HUES64 (cell line): ENCODE measurements around the gene MRPL38. TPM values are rescaled to one million over a fixed set of nuclear protein-coding genes. Genes with fewer than 3 reads are reported as not detected.
A peak's percentile ranks its signal among the peaks of the same experiment; 100 is the strongest.

ENCODE experiments used
- H3K27ac ChIP-seq: 2 replicates; pipeline ENCODE4 v1.7.0; 2013; ENCODE audit warnings: low read depth, low read length, inconsistent platforms
- H3K27me3 ChIP-seq: 2 replicates; pipeline ENCODE4 v1.6.1; 2013; ENCODE audit warnings: mild to moderate bottlenecking, low read length; ENCODE audit not compliant: insufficient read depth
- H3K36me3 ChIP-seq: 2 replicates; pipeline ENCODE4 v1.6.1; 2013; ENCODE audit warnings: mild to moderate bottlenecking, low read length; ENCODE audit not compliant: insufficient read depth
- H3K4me1 ChIP-seq: 2 replicates; pipeline ENCODE4 v1.6.1; 2013; ENCODE audit warnings: mild to moderate bottlenecking, low read length, moderate library complexity; ENCODE audit not compliant: insufficient read depth
- H3K4me3 ChIP-seq: 2 replicates; pipeline ENCODE4 v1.5.1; 2013; ENCODE audit warnings: mild to moderate bottlenecking, low read length, moderate library complexity
- H3K9ac ChIP-seq: 2 replicates; pipeline ENCODE4 v1.6.1; 2013; ENCODE audit warnings: mild to moderate bottlenecking, low read depth, low read length
- H3K9me3 ChIP-seq: 2 replicates; pipeline ENCODE4 v1.6.1; 2013; ENCODE audit warnings: low read depth, low read length; ENCODE audit not compliant: insufficient read depth
- WGBS: fragments of 150-250, 120-280 bp; methylation state at CpG from one replicate; pipeline ENCODE4 v1.1.7; 2013; ENCODE audit warnings: missing lambda C conversion rate; 5-methylcytosine and 5-hydroxymethylcytosine counted together
- polyA plus RNA-seq, 2 experiments: library from polyadenylated mRNA; stranded (reverse); fragments of 50-300 nt; gene quantifications; one replicate each; pipeline ENCODE4 v1.2.3, GENCODE V29; 2013

The MRPL38 gene
- 48.8 TPM for polyA plus RNA-seq (2013, experiment 1 of 2)
- 47.4 TPM for polyA plus RNA-seq (2013, experiment 2 of 2)

- Histone ChIP-seq H3K9me3 (no peaks in the 10 kb centered on the region), H3K4me1 (no peaks in the 10 kb centered on the region), H3K27ac (peak within 1 kb of the TSS; percentile 83), H3K9ac (peak within 1 kb of the TSS; percentile 88), H3K36me3 (peaks cover 30% of the 10 kb centered on the region), H3K27me3 (no peaks in the 10 kb centered on the region), H3K4me3 (peak within 1 kb of the TSS; percentile 88)
- WGBS, result 8% methylated on average over 66 of the region's 69 CpGs
Observed at GRCh38 chr17:75904749-75905521, at the start of gene MRPL38. Gene MRPL38, minus strand, starts transcription at chr17:75904884. Its CDS starts 9 bp downstream, at chr17:75904875.

- H3K27ac ChIP-seq, result no peak overlapping the region
- no peak overlapping the region for H3K9ac ChIP-seq
- WGBS, result 94% methylated on average over 8 of the region's 8 CpGs
- no peaks in the 10 kb centered on the region for H3K27me3 ChIP-seq
- no peaks in the 10 kb centered on the region for H3K9me3 ChIP-seq
- H3K36me3 ChIP-seq, result peaks cover 81% of the 10 kb centered on the region
- H3K4me3 ChIP-seq, result no peak overlapping the region
- H3K4me1 ChIP-seq, result peaks cover 3% of the 10 kb centered on the region; the same call in 1 of the 2 replicates
Observed at GRCh38 chr17:75950855-75951554, 46.3 kb upstream of the MRPL38 start.

- H3K4me3 ChIP-seq, result no peak overlapping the region
- peaks cover 3% of the 10 kb centered on the region; the same call in 1 of the 2 replicates for H3K4me1 ChIP-seq
- 93% methylated on average over 6 of the region's 6 CpGs for WGBS
- no peaks in the 10 kb centered on the region for H3K9me3 ChIP-seq
- H3K9ac ChIP-seq, result no peak overlapping the region
- no peak overlapping the region for H3K27ac ChIP-seq
- peaks cover 81% of the 10 kb centered on the region for H3K36me3 ChIP-seq
- H3K27me3 ChIP-seq, result no peaks in the 10 kb centered on the region
Observed at GRCh38 chr17:75950421-75950820, 45.7 kb upstream of the MRPL38 start.

- Histone ChIP-seq H3K9ac (no peak overlapping the region), H3K27ac (no peak overlapping the region), H3K9me3 (no peaks in the 10 kb centered on the region), H3K36me3 (peaks cover 51% of the 10 kb centered on the region), H3K4me1 (peaks cover 6% of the 10 kb centered on the region), H3K4me3 (no peak overlapping the region), H3K27me3 (no peaks in the 10 kb centered on the region)
- 87% methylated on average over 1 of the region's 2 CpGs for WGBS
Observed at GRCh38 chr17:75945211-75945610, 40.5 kb upstream of the MRPL38 start.

GRCh38 chr17:75943491-75943890 is 38.8 kb upstream of the MRPL38 start:
- Histone ChIP-seq H3K27ac (no peak overlapping the region), H3K9me3 (no peaks in the 10 kb centered on the region), H3K4me3 (no peak overlapping the region), H3K4me1 (peaks cover 6% of the 10 kb centered on the region), H3K9ac (no peak overlapping the region), H3K36me3 (peaks cover 37% of the 10 kb centered on the region), H3K27me3 (no peaks in the 10 kb centered on the region)
- WGBS, result 94% methylated on average over 1 of the region's 1 CpG

- Histone ChIP-seq H3K27me3 (no peaks in the 10 kb centered on the region), H3K4me1 (peaks cover 6% of the 10 kb centered on the region), H3K36me3 (peaks cover 28% of the 10 kb centered on the region), H3K27ac (no peak overlapping the region), H3K9ac (no peak overlapping the region), H3K9me3 (no peaks in the 10 kb centered on the region), H3K4me3 (no peak overlapping the region)
- WGBS, result 96% methylated on average over 4 of the region's 4 CpGs
Observed at GRCh38 chr17:75942473-75942872, 37.8 kb upstream of the MRPL38 start.

- WGBS, result 81% methylated on average over 5 of the region's 6 CpGs
- H3K4me3 ChIP-seq, result peak overlapping the region; percentile 46
Observed at GRCh38 chr17:75941442-75941819, 36.7 kb upstream of the MRPL38 start.

GRCh38 chr17:75940727-75941441 is 36.2 kb upstream of the MRPL38 start, which contains the start of gene FBF1:
Gene FBF1, minus strand, starts transcription at chr17:75941042. Its CDS starts 2,893 bp downstream, at chr17:75938149.
- H3K9ac ChIP-seq, result peak within 1 kb of the TSS; percentile 91
- peak within 1 kb of the TSS; percentile 84 for H3K4me3 ChIP-seq
- peak within 1 kb of the TSS; percentile 69 for H3K27ac ChIP-seq
- WGBS, result 2% methylated on average over 63 of the region's 63 CpGs
- H3K27me3 ChIP-seq, result no peaks in the 10 kb centered on the region
- H3K9me3 ChIP-seq, result no peaks in the 10 kb centered on the region
- peaks cover 15% of the 10 kb centered on the region for H3K36me3 ChIP-seq
- peaks cover 3% of the 10 kb centered on the region for H3K4me1 ChIP-seq

More at GRCh38 chr17:75941442-75941819, 36.7 kb upstream of the MRPL38 start:
- Histone ChIP-seq H3K27ac (no peak overlapping the region), H3K4me1 (peaks cover 6% of the 10 kb centered on the region), H3K27me3 (no peaks in the 10 kb centered on the region), H3K36me3 (peaks cover 21% of the 10 kb centered on the region), H3K9ac (0 out of 2 replicates have a peak overlapping the region, but pooled peaks have one; percentile 49), H3K9me3 (no peaks in the 10 kb centered on the region)

- H3K4me3 ChIP-seq, result no peak overlapping the region
- no peaks in the 10 kb centered on the region for H3K27me3 ChIP-seq
- no peaks in the 10 kb centered on the region for H3K36me3 ChIP-seq
- H3K9me3 ChIP-seq, result no peaks in the 10 kb centered on the region
- peaks cover 3% of the 10 kb centered on the region for H3K4me1 ChIP-seq
- no peak overlapping the region for H3K9ac ChIP-seq
- WGBS, result 91% methylated on average over 13 of the region's 13 CpGs
- no peak overlapping the region for H3K27ac ChIP-seq
Observed at GRCh38 chr17:75937652-75938051, 33.0 kb upstream of the MRPL38 start.

- no peaks in the 10 kb centered on the region for H3K27me3 ChIP-seq
- H3K27ac ChIP-seq, result no peak overlapping the region
- H3K9me3 ChIP-seq, result no peaks in the 10 kb centered on the region
- WGBS, result over 99% methylated on average over 4 of the region's 4 CpGs
- no peak overlapping the region for H3K9ac ChIP-seq
- H3K36me3 ChIP-seq, result no peaks in the 10 kb centered on the region; the same call in 1 of the 2 replicates
- H3K4me1 ChIP-seq, result no peaks in the 10 kb centered on the region
- no peak overlapping the region for H3K4me3 ChIP-seq
Observed at GRCh38 chr17:75933808-75934207, 29.1 kb upstream of the MRPL38 start.
